Stimulated activated CD8-positive, alpha-beta memory T cell treated with anti-CD3 and anti-CD28 coated beads, Interleukin-12 subunit alpha, Interleukin-12 subunit beta, amount 100 ng/mL, for 4 hours (primary cell): ENCODE measurements around the gene CLDN14.

Experiments used
- DNase-seq: peaks from one replicate; pipeline ENCODE4 v3.0.0-alpha.2; 2020; ENCODE audit warnings: low read depth

Gene CLDN14

GRCh38 chr21:36479415-36480402 is at the start of gene CLDN14:
CLDN14 (minus strand) TSS chr21:36480122; CDS start chr21:36461695, 18,427 bp downstream.
- DNase-seq = no peak

GRCh38 chr21:36528716-36529115 is 48.8 kb upstream of the CLDN14 start:
- no peak for DNase-seq

DNA sequence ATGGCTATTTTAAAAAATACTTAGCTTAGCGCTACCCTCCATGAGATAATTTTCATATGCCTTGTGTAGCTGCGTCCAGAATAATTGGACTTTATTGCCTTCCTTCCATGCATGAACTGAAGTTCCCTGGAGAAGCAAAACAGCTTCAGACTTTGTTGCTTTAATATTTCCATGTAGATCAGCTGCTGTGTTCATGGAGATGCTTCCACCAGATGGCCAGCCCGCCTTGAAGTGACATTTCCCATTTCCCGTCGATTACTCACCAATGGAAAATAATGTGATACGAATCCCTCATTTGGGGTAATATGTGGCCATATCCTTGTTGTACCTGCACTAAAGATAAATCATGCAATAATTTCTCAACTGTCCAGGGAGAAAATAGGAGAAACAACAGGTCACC is 47.4 kb upstream of the CLDN14 start:
- DNase-seq = no peak

GRCh38 chr21:36526104-36526503 is 46.2 kb upstream of the CLDN14 start:
- DNase-seq = no peak

- no peak for DNase-seq
Measured at GRCh38 chr21:36524477-36524876, 44.6 kb upstream of the CLDN14 start.

DNA sequence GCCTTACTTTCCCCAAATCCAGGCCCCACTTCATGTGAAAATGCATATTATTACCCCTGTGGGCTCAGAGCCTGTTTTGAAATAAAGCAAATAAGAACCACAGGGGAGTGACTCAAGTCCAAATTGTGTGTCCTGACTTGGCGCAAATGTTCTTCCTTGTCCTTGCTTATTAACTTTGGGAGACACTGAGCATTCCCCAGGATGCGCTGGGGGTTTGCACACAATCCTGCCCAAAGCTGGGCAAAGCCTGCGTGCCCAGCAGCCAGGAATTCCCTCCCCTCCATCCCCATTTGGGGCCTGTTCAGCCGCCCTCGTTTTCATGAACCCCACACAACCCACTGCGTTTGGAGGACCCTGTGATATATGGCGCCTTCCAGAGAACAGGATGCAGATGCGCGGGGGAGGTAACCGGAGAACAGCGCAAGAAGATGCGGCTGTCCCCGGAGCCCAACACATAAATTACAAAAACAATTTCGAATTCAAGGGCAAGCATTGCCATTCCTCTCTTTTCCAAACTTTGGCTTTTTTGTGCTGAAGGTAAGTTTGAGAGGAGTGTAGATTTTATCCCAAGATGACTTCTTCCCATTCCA is 42.4 kb upstream of the CLDN14 start:
- no peak for DNase-seq

DNA sequence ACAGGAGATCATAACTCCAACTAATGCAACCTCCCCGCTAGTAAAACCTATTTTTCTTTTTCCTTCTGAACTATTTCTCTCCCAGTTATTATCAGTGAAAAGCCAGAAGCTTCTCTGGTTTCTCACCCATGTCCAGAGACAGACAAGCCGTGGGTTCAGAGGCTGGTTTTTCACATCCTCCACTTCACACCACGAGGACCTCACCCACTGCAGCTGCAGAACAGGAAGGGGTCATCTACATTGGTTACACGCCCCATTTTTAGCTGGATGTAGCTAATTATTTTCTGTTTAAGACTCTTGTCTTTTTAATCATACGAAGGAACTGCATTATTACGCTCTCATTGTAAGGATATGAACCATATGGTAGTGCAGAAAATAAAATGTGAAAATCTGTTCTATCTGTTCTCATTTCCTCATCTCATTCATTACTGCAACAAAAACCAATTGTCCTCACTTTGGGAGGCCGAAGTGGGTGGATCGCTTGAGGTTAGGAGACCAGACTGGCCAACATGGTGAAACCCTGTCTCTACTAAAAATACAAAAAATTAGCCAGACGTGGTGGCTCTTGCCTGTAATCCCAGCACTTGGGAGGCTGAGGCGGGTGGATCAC is 39.1 kb upstream of the CLDN14 start:
- no peak for DNase-seq

DNA sequence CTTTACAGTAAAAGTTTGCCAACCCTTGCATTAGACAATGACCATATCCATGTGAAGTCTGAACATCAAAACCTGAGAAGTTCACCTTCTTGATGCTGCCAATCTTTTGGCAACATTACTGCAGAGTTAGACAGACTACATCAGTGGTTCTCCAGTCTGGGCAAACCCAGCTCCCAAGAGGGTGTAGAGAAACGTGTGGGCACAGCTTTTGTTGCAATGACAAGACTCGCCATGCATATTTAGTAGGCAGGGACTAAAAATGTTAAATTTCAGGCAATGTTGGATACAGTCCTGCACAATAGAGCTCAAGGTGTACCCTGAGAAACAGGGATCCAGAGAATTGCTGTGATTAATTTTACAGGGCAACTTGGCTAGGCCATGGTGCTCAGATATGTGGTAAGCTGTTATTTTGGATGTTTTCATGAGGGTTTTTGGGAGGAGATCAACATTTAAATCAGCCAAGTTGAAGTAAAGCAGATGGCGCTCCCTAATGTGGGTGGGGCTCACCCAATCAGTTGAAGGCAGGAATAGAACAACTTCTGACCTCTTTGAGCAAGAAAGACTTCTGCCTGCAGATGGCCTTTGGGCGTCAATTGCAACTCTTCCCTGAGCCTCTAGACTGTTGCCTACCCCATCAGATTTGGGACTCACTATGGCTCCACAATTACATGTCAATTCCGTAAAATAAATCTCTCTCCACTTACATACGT is 37.6 kb upstream of the CLDN14 start:
- DNase-seq = no peak

GRCh38 chr21:36516281-36516680 is 36.4 kb upstream of the CLDN14 start:
- no peak for DNase-seq

DNA sequence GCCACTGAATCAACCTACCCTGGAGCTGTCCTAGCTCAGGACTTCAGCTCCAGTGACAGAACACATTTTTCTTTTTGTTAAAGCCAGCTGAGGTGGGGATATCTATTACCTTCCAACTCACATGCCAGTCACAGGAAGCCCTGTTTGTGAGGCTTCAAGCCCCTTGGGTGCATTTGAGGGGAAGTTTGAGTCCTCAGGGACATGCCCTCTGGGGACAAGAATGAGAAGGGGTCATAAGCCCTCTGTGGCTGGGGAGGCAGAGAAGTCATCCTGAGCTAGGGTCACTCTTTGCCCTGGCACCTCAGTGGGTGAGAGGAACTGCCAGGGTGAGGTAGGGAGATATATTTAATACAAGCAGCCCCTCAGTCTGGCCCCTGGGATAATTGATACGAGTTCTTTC is 33.5 kb upstream of the CLDN14 start:
- no peak for DNase-seq

- DNase-seq = no peak
Measured at GRCh38 chr21:36512971-36513370, 33.0 kb upstream of the CLDN14 start.

- DNase-seq = no peak
Measured at GRCh38 chr21:36511484-36512220, 31.7 kb upstream of the CLDN14 start.

DNA sequence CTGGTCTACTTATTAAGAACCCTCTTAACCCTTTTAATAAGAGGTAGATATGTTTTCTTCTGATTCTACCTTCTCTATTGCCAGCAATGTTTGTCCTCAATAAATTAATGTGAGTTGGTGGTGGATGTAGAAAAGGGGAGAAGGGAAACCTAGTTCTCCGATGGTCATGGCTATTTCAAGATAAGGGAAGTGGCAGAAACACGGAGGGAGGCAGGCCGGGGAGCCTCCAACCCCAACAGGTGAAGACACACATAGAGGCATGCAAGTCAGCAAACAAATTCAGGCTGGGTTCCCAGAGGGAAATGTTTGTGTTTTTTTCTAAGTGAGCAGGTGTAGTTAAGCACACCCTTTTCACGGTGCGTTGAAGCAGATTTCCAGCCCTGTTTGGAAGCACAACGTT is 31.0 kb upstream of the CLDN14 start:
- DNase-seq = no peak

GRCh38 chr21:36509973-36510664 is 30.2 kb upstream of the CLDN14 start:
- DNase-seq = no peak

GRCh38 chr21:36508948-36509347 is 29.0 kb upstream of the CLDN14 start:
- DNase-seq = no peak

- DNase-seq = no peak
Measured at GRCh38 chr21:36507397-36508018, 27.6 kb upstream of the CLDN14 start.

- DNase-seq = no peak
Measured at GRCh38 chr21:36506482-36506881, 26.6 kb upstream of the CLDN14 start.

- no peak for DNase-seq
Measured at GRCh38 chr21:36504067-36505058, 24.4 kb upstream of the CLDN14 start.

- no peak for DNase-seq
Measured at GRCh38 chr21:36502365-36502764, 22.4 kb upstream of the CLDN14 start.

DNA sequence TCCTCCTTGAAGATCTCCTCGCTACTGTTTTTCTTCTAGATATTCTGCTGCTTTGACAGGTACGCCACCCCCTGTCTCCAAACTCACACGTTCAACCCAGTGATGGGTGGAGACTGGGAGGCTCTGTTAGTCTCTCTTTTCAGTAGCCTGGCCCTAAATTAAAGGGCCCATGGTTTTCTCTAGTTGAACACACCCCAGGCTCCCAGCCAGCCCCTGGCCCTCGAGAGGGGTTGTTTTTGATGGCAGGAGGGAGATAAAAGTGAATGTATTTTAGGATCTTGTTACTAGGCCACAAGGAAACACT is 21.6 kb upstream of the CLDN14 start:
- DNase-seq = no peak
